Common myeloid progenitor, CD34-positive (primary cell): ENCODE results near the gene SLC39A10.
A peak's percentile ranks its signal among the peaks of the same experiment; 100 is the strongest.

ENCODE experiments used
- CTCF ChIA-PET: fragments of 350-600 bp; sonication (Branson Sonifier 250); formaldehyde crosslinking; loops from one replicate; lab custom pipeline; 2021; ENCODE audit warnings: antibody characterized with exemption; lab: Charles Lee
- POLR2A ChIA-PET: fragments of 350-600 bp; sonication (Branson Sonifier 250); formaldehyde crosslinking; loops from one replicate; lab custom pipeline; 2021; ENCODE audit warnings: antibody characterized with exemption; lab: Charles Lee
- DNase-seq, 3 donors: peaks; one replicate each; pipeline versions ENCODE4 v3.0.0 to v3.0.0-alpha.2; 2013
- H3K27ac ChIP-seq, 2 experiments: 1 replicate in 1 of 2; 2 replicates in 1 of 2; pipeline ENCODE4 v1.7.0; 2013; ENCODE audit warnings: inconsistent platforms in 2 of 2, low read length in 2 of 2, mild to moderate bottlenecking in 2 of 2, low read depth in 1 of 2, moderate library complexity in 1 of 2; ENCODE audit not compliant: severe bottlenecking in 2 of 2, insufficient read depth in 1 of 2, poor library complexity in 1 of 2
- H3K27me3 ChIP-seq, 5 experiments: replicated peaks in 2 of 5; 1 replicate in 3 of 5; 2 replicates in 2 of 5; pipeline versions ENCODE4 v1.6.1 to v1.7.0; 2013; ENCODE audit warnings: low read length in 4 of 5, mild to moderate bottlenecking in 2 of 5, moderate library complexity in 2 of 5, inconsistent platforms in 1 of 5; ENCODE audit not compliant: insufficient read depth in 5 of 5, control insufficient read depth in 4 of 5
- H3K36me3 ChIP-seq, 4 experiments: 1 replicate in 2 of 4; 2 replicates in 2 of 4; pipeline versions ENCODE4 v1.6.1 to v1.7.0; 2013; ENCODE audit warnings: low read length in 3 of 4, control low read depth in 1 of 4, mild to moderate bottlenecking in 1 of 4; ENCODE audit not compliant: control insufficient read depth in 4 of 4, insufficient read depth in 4 of 4
- H3K4me1 ChIP-seq, 4 experiments: 1 replicate in 3 of 4; 2 replicates in 1 of 4; pipeline versions ENCODE4 v1.6.1 to v1.7.1; 2013; ENCODE audit warnings: low read length in 3 of 4, mild to moderate bottlenecking in 3 of 4, control low read depth in 1 of 4, inconsistent platforms in 1 of 4, moderate library complexity in 1 of 4; ENCODE audit not compliant: control insufficient read depth in 4 of 4, insufficient read depth in 4 of 4; ENCODE audit errors: control extremely low read depth in 1 of 4
- H3K4me3 ChIP-seq, 7 experiments: 1 replicate in 4 of 7; 2 replicates in 3 of 7; pipeline versions ENCODE4 v1.5.1 to v1.7.0; 2013; ENCODE audit warnings: mild to moderate bottlenecking in 7 of 7, low read length in 6 of 7, moderate library complexity in 6 of 7, inconsistent platforms in 2 of 7, low read depth in 2 of 7, control low read depth in 1 of 7; ENCODE audit not compliant: insufficient read depth in 4 of 7, control insufficient read depth in 1 of 7; ENCODE audit errors: extremely low read depth in 1 of 7
- H3K9me3 ChIP-seq, 5 experiments: 1 replicate in 4 of 5; 2 replicates in 1 of 5; pipeline versions ENCODE4 v1.6.1 to v1.7.1; 2013; ENCODE audit warnings: low read length in 4 of 5, mild to moderate bottlenecking in 2 of 5, inconsistent platforms in 1 of 5, low read depth in 1 of 5, moderate library complexity in 1 of 5; ENCODE audit not compliant: control insufficient read depth in 4 of 5, insufficient read depth in 2 of 5; ENCODE audit errors: control extremely low read depth in 1 of 5
- WGBS: methylation state at CpG from one replicate; pipeline ENCODE4 v1.1.5; 2013; ENCODE audit not compliant: insufficient coverage; 5-methylcytosine and 5-hydroxymethylcytosine counted together

Gene SLC39A10

DNA sequence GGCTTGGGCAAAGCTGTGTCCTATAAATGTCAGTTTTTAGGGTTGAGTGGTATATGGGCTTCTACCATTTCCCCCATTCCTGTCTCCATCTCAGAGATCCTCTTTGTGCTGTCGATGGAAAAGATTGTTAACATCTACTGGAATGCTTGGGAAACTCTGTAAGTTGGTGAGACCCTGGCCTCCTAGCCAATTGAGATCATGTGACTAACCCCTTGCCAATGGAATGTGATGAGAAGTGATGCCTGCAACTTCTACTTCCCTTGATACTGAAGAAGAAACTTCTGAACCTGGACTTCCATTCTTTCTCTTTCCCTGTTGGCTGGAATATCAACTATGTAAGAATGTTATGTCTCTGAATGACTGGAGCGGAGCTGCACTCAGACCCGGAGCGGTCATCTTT, 14.5 kb downstream of the SLC39A10 start:
- H3K9me3 ChIP-seq: no peaks in the 10 kb centered on the region
- WGBS: 50% methylated on average over 2 of the region's 4 CpGs
- no peak for DNase-seq
- H3K36me3 ChIP-seq: peaks cover 0 to 19% (median 2%) of the 10 kb centered on the region in 4 experiments
- no peaks in the 10 kb centered on the region for H3K27me3 ChIP-seq
- CTCF ChIA-PET: interaction anchor here (1.2 to 2.9 kb wide), 3 partner anchors 11 to 16 kb away, joined by 3 to 16 read pairs (median 3); no protein-coding TSS in a partner anchor
- H3K4me3 ChIP-seq: no peak overlapping the region
- peaks cover 0 to under 1% (median 0%) of the 10 kb centered on the region in 4 experiments for H3K4me1 ChIP-seq
- POLR2A ChIA-PET: no interaction called here
- no peak overlapping the region for H3K27ac ChIP-seq

DNA sequence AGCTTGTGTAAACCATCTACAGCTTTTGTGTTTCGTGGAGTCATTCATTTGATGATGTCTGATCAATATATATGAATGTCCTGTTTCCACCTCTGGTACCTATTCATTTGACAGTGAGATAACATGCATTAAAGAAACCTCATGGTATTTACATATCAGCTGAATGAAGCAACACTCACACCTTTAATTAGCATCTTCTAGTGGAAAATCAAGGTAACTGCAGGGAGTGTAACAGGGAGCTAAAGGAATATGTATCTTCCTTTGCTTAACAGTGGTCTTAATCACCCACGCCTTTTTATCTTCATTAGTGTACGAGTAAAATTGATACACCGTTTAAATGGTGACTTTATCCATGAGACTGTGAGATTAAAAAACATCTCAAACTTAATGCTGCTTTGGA, 15.6 kb downstream of the SLC39A10 start:
- H3K4me1 ChIP-seq: no peaks in the 10 kb centered on the region
- no CpG with 5 or more reads among the region's 4 CpGs for WGBS
- H3K27ac ChIP-seq: no peak overlapping the region
- no peaks in the 10 kb centered on the region for H3K27me3 ChIP-seq
- no peaks in the 10 kb centered on the region for H3K9me3 ChIP-seq
- H3K4me3 ChIP-seq: no peak overlapping the region
- ChIA-PET CTCF (interaction anchor here (0.8 to 2.9 kb wide), 4 partner anchors 11 to 475 kb away, joined by 3 to 16 read pairs (median 3); no protein-coding TSS in a partner anchor), POLR2A (no interaction called here)
- DNase-seq: no peak
- peaks cover 0 to 23% (median 2%) of the 10 kb centered on the region in 4 experiments for H3K36me3 ChIP-seq

- ChIA-PET CTCF (interaction anchor here (2.8 kb wide), 1 partner anchor 9 kb away, joined by 15 read pairs; no protein-coding TSS in a partner anchor), POLR2A (no interaction called here)
- Histone ChIP-seq H3K27me3 (no peaks in the 10 kb centered on the region), H3K9me3 (no peaks in the 10 kb centered on the region), H3K36me3 (peaks cover 0 to 23% (median 3%) of the 10 kb centered on the region in 4 experiments), H3K27ac (no peak overlapping the region), H3K4me1 (no peaks in the 10 kb centered on the region), H3K4me3 (no peak overlapping the region)
- no peak for DNase-seq
- WGBS: no CpG with 5 or more reads among the region's 4 CpGs
Observed at GRCh38 chr2:195674491-195675221, 17.6 kb downstream of the SLC39A10 start.

GRCh38 chr2:195675783-195676427, 18.9 kb downstream of the SLC39A10 start:
- no peak overlapping the region for H3K4me3 ChIP-seq
- ChIA-PET POLR2A (no interaction called here), CTCF (interaction anchor here (0.6 to 2.8 kb wide), 2 partner anchors 10 to 168 kb away, joined by 3 to 15 read pairs; no protein-coding TSS in a partner anchor)
- H3K9me3 ChIP-seq: no peaks in the 10 kb centered on the region
- no peak overlapping the region for H3K27ac ChIP-seq
- peaks cover 11 to 34% (median 13%) of the 10 kb centered on the region in 4 experiments for H3K36me3 ChIP-seq
- no peak for DNase-seq
- WGBS: 100% methylated on average over 2 of the region's 7 CpGs
- H3K27me3 ChIP-seq: no peaks in the 10 kb centered on the region
- no peaks in the 10 kb centered on the region for H3K4me1 ChIP-seq

DNA sequence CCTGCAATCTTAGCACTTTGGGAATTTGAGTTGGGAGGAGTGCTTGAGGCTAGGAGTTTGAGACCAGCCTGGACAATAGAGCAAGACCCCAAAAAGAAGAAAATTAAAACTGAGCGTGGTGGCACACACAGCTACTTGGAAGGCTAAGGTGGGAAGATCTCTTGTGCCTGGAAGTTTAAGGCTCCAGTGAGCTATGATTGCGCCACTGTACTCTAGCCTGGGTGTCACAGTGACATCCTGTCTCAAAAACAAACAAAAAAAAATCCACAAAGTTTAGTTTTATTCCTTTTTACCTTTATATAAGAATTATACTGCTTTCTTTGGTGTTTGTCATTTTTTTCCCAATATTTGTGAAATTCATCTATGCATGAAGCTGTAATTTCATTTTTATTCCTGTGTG, 20.3 kb downstream of the SLC39A10 start:
- no peaks in the 10 kb centered on the region for H3K9me3 ChIP-seq
- DNase-seq: peak in 2 of 3 donors; percentile 9 to 19
- H3K36me3 ChIP-seq: peaks cover 13 to 27% (median 13%) of the 10 kb centered on the region in 4 experiments
- CTCF ChIA-PET: interaction anchor here (0.7 to 1.5 kb wide), 2 partner anchors 13 to 17 kb away, joined by 3 to 7 read pairs; no protein-coding TSS in a partner anchor
- no peak overlapping the region for H3K4me3 ChIP-seq
- 86% methylated on average over 1 of the region's 2 CpGs for WGBS
- H3K27ac ChIP-seq: no peak overlapping the region
- no peaks in the 10 kb centered on the region for H3K27me3 ChIP-seq
- POLR2A ChIA-PET: no interaction called here
- H3K4me1 ChIP-seq: no peaks in the 10 kb centered on the region

- Histone ChIP-seq H3K4me3 (no peak overlapping the region), H3K27ac (no peak overlapping the region), H3K27me3 (no peaks in the 10 kb centered on the region), H3K36me3 (peaks cover 13 to 27% (median 13%) of the 10 kb centered on the region in 4 experiments), H3K9me3 (no peaks in the 10 kb centered on the region), H3K4me1 (no peaks in the 10 kb centered on the region)
- POLR2A ChIA-PET: no interaction called here
- WGBS: 100% methylated on average over 2 of the region's 2 CpGs
- CTCF ChIA-PET: interaction anchor here (1.5 kb wide), 1 partner anchor 18 kb away, joined by 7 read pairs; no protein-coding TSS in a partner anchor
- no peak for DNase-seq
Observed at GRCh38 chr2:195677884-195678283, 20.9 kb downstream of the SLC39A10 start.
